Ramos (cell line): ENCODE measurements around the gene WIF1.

ENCODE experiments used
- in situ Hi-C: fragments of 300-500 bp; cut with MboI; formaldehyde crosslinking; loops from one replicate; pipeline ENCODE4 v1.14.3; 2022; ENCODE audit warnings: low sequenced_read_pairs; ENCODE audit not compliant: unreplicated experiment

Gene WIF1

GRCh38 chr12:65039301-65039700, 81.8 kb downstream of the WIF1 start:
- in situ Hi-C loops: no loop called here

DNA sequence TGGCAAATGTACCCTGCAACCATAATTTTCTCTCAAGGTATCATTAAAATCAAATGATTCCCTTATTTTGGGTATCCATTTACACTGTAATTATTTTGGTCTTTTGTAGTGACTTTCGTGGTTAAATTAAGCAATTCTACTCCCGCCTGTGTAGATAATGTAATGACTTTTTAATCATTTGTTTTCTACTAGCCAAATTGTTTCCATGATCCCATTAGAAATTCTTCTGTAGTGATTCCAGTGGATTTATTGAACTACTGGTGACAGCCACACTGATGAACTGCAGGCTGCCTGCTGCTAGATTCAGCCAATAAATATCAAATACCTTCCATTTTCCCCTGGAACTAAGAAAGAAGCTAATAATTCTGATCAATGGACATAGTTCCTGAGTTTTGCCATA, 96.0 kb downstream of the WIF1 start:
- in situ Hi-C loops: no loop called here

GRCh38 chr12:65023485-65023884, 97.6 kb downstream of the WIF1 start:
- in situ Hi-C loops: no loop called here

DNA sequence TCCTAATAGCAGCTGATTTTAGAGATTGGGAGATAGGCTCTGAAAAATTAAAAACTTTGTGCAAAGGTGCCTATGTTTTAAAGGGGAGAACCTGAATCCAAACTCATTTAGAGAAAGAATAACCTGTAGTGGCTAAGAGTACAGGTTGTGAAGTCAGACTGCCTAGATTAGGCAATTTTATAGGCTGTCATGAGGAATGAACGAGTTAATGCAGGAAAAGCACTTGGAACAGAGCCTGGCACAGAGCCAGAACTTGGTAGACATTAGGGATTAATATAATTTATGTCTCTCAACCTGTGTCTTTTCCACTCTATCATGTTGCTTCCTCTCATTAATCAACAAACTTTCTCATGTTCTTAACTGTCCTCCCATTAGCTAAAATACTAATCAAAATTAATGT, 98.1 kb downstream of the WIF1 start:
- in situ Hi-C loops: no loop called here

- in situ Hi-C loops: no loop called here
Measured at GRCh38 chr12:65022421-65022820, 98.7 kb downstream of the WIF1 start.

DNA sequence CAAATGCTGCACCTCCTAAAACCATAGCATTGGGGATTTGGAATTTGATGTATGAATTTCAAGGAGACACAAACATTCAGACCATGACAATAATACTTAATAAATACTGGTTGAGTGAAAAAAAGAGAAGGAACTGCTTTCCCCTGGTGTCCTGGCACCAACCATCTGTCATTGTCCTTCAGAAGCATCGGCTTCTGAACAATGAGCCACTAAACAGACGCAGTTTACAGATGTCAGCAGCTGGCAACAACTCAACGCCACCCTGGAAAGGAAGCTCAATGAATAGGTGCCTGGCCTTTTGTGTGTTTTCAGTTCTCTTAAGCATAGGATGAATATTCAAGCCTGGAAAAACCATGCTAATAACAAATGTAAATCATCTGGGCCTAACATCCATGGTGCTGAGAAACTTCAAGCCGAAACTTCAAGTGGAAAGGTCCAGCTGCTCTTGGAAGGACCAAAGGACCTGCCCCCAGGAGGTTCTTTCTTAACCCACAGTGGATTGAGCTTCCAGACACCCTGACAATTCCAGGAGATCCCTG, 101.3 kb downstream of the WIF1 start:
- in situ Hi-C loops: no loop called here

DNA sequence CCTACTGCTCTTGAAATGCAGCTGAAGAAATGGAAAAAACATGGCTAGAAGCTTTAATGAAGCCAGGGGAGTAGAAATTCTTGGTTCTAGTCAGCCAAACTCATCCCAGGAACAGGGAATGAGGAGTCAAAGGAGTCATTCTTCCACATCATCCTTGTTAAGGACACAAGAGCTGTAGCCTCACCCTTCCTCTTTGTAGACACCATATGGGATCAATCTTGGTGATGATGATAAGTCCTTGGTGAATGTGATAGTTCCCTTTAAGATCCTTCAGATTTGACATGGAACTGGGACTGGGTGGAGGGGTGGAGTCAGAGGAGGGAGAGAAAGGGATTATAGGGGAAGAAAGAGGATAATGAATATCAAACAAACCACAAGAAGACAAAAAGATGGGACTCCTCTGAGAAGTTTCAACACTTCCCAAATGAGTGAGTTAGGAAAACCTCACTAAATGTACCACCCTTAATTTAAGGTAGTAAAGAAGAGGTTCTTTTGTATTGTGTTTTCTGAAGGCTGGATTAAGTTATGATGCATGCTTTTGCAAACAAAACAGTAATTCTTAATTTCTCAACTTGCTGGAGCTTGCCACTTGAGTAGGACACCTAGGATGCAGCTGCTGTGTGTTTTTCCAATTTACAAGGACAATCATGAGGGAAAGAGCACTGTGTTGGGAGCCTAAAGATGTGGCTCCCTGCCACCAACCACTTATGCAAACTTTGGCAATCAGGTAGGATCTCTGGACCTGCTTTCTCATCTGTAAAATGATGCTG, 104.0 kb downstream of the WIF1 start:
- in situ Hi-C loops: no loop called here

GRCh38 chr12:65015850-65016249, 105.3 kb downstream of the WIF1 start:
- in situ Hi-C loops: no loop called here

- in situ Hi-C loops: no loop called here
Measured at GRCh38 chr12:65014504-65015271, 106.4 kb downstream of the WIF1 start.

- in situ Hi-C loops: no loop called here
Measured at GRCh38 chr12:65010437-65010836, 110.7 kb downstream of the WIF1 start.

DNA sequence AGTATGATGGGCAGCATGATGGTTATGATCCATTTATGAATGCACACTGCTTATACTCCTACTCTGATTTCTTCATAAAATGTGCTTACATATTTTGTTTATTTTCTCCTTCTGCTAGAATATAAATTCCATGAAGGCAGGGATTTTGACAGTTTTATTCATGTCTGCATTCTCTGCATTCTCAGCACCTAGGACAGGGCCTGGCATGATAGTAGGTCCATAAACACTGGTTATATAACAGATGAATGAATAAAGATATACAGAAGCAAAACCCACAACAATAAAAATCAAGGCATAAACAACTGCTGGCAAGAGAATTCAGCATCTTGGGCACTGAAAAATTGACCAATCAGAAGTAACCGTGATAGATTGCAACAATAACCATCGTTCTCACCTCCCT, 115.4 kb downstream of the WIF1 start:
- in situ Hi-C loops: no loop called here

DNA sequence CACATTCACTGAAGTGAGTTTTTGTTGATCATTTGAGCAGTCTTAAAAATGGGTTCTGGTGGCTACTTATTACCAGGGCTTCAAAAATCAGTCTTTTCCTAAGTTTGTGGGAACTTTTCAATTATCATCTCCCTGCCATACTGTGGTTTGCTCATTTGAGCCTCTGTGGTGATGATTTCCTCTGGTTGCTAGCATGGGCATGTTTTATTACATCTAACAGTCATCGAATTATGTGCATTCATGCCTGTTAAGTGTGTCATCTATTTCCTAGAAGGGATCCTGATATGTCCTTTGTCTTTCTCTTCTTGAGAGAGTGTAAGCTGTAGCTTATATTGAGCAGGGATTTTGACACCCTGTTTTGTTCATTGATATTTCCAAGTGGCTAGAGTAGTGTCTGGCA, 116.8 kb downstream of the WIF1 start:
- in situ Hi-C loops: no loop called here
